ENCODE results near the gene FOS. TPM values are rescaled to one million over a fixed set of nuclear protein-coding genes. Genes with fewer than 3 reads are reported as not detected.

The FOS gene
- total and polyA plus RNA-seq, 2 of the 13 experiments (the other 11 are each of a cell fraction or from before 2014, with no cell fraction given) = 15.9 to 24.2 TPM

GRCh38 chr14:75328558-75329155 lies 50.0 kb downstream of the FOS start (continued):
- TF ChIP-seq CREBL2 (CRISPR knock-in tag; IDR thresholded peaks at IDR 0.05; ENCODE audit: borderline replicate concordance) (no peak), ZNF275 (CRISPR knock-in tag; IDR thresholded peaks at IDR 0.05; ENCODE audit: borderline replicate concordance) (no peak), ZNF326 (CRISPR knock-in tag; IDR thresholded peaks at IDR 0.05; ENCODE audit: borderline replicate concordance) (no peak), HMGXB3 (CRISPR knock-in tag; IDR thresholded peaks at IDR 0.05; ENCODE audit: borderline replicate concordance) (no peak), HHEX (CRISPR knock-in tag; IDR thresholded peaks at IDR 0.05) (no peak), TOPORS (CRISPR knock-in tag; IDR thresholded peaks at IDR 0.05) (no peak), ZSCAN9 (CRISPR knock-in tag; IDR thresholded peaks at IDR 0.05; ENCODE audit: borderline replicate concordance) (no peak), ZNF841 (CRISPR knock-in tag; IDR thresholded peaks at IDR 0.05; ENCODE audit: borderline replicate concordance) (no peak), TOE1 (CRISPR knock-in tag; IDR thresholded peaks at IDR 0.05) (no peak), NKX3-1 (CRISPR knock-in tag; IDR thresholded peaks at IDR 0.05) (no peak), ISL2 (CRISPR knock-in tag; IDR thresholded peaks at IDR 0.05) (peak; percentile 68; the same call in 1 of the 2 replicates), ZSCAN21 (CRISPR knock-in tag; IDR thresholded peaks at IDR 0.05; ENCODE audit: borderline replicate concordance) (no peak), ZBTB42 (CRISPR knock-in tag; IDR thresholded peaks at IDR 0.05) (no peak), ZNF878 (CRISPR knock-in tag; IDR thresholded peaks at IDR 0.05) (no peak), ZNF616 (CRISPR knock-in tag; IDR thresholded peaks at IDR 0.05; ENCODE audit: low read depth) (no peak), SMARCC2 (IDR thresholded peaks at IDR 0.05) (no peak), PREB (CRISPR knock-in tag; IDR thresholded peaks at IDR 0.05) (no peak), ZNF274 (CRISPR knock-in tag; IDR thresholded peaks at IDR 0.05) (no peak), SP2 (CRISPR knock-in tag; IDR thresholded peaks at IDR 0.05) (no peak), SMAD3 (CRISPR knock-in tag; IDR thresholded peaks at IDR 0.05) (no peak), SIX4 (CRISPR knock-in tag; IDR thresholded peaks at IDR 0.05) (peak; percentile 49; the same call in 1 of the 2 replicates)
